Measurements from ENCODE around the gene CEP295NL. TPM values are rescaled to one million over a fixed set of nuclear protein-coding genes. Genes with fewer than 3 reads are reported as not detected.

Gene CEP295NL
- total and polyA plus RNA-seq, 2 of the 13 experiments (the other 11 are each of a cell fraction or from before 2014, with no cell fraction given) = not detected

DNA sequence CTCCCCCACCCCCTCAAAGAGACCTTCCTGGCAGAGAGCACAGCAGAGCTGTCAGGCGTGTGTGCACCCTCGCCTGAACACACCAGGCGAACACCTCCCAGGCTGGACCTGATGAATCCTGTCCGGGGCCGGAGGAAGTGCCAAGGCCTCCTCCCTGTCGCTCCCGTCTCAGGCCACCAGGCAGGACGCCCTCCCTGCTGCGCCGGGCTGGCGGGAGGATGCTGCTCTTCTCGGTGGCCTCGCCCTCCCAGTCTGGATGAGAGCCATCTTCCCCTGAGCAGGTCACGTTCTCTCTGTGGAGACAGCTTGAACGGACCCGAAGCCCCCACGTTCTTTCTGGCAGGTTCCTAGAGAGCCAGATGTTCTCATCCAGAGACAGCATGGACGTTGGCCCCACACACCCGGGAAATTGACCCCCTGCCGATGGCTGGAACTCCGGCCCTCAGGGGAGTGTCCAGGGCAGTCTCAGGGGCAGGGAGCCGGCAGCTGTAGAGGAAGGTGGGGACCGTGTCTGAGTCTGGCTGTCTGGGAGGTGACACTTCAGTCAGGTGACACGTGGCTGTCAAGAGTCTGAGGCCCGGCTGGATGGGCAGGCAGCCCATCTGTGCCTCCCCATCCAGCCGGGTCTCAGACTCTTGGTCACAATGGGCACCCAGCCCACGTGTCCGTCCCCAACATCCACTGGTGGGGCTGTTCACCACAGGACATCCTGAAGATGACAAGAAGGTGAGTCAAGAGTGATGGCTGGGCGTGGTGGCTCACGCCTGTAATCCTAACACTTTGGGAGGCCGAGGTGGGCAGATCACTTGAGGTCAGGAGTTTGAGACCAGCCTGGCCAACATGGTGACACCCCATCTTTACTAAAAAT is 27.1 kb upstream of the CEP295NL start (continued):
- TF ChIP-seq, protein P1, sequence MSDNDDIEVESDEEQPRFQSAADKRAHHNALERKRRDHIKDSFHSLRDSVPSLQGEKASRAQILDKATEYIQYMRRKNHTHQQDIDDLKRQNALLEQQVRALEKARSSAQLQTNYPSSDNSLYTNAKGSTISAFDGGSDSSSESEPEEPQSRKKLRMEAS (IDR thresholded peaks at IDR 0.05) = 0 out of 2 replicates have a peak, but pooled peaks have one; percentile 6
- TF ChIP-seq, protein P2, sequence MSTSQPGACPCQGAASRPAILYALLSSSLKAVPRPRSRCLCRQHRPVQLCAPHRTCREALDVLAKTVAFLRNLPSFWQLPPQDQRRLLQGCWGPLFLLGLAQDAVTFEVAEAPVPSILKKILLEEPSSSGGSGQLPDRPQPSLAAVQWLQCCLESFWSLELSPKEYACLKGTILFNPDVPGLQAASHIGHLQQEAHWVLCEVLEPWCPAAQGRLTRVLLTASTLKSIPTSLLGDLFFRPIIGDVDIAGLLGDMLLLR (CRISPR knock-in tag; IDR thresholded peaks at IDR 0.05) = 0 out of 2 replicates have a peak, but pooled peaks have one; percentile 55
- TF ChIP-seq FOXK1 (CRISPR knock-in tag; IDR thresholded peaks at IDR 0.05; ENCODE audit: borderline replicate concordance, low read depth) (no peak), ZNF776 (CRISPR knock-in tag; IDR thresholded peaks at IDR 0.05) (0 out of 2 replicates have a peak, but pooled peaks have one; percentile 55)

DNA sequence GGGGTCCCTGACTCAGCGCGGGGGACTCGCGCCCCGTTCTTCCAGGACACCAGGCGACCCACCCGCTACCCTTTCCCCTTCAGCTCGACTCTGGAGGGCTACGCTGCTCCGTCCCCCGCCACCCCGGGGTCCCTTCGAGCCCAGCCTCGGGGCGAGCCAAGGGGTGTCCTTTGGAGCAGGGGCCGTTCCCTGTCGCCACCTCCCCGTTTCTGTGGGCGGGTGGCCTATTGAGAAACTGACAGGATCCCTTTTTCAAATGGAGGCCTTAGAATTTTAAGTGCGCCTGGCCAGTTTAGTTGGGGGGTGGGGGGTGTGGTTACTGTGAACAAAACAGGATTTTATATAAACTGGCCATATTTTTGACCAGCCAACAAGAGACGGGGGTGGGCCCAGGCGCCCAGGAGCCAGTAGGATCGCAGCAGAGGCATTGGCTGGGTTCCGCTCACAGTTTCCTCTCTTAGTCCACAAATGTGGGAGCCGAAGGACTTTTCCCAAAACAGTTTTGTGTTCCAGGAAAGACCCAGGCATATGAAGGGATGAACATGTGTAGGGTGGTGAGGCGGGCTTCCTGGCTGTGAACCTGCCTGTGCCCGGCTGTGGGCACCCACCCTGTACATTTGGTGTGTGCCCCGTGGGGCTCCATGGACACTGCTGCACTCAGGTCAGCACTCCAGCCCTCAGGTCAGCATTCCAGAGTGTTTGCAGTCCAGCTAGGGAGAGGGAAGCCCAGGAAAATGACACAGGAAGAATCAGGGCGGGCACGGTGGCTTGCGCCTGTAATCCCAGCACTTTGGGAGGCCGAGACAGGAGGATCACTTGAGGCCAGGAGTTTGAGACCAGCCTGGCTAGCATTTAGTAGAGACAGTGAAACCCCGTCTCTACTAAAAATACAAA is 22.9 kb upstream of the CEP295NL start:
- 13% methylated on average over 30 of the region's 33 CpGs for WGBS (ENCODE audit: low lambda C conversion rate)
- H3K36me3 ChIP-seq (replicated peaks in 1 of 2; ENCODE audit: control insufficient read depth in 1 of 2, insufficient read depth in 2 of 2, low read length in 2 of 2) = no peaks in the 10 kb centered on the region
- BruUV-seq (replicated peaks) = TSS peak; percentile 83
- peak overlapping the region; percentile 78 for H3K9ac ChIP-seq (ENCODE audit: insufficient read depth, low read depth, low read length)
- ChIA-PET CTCF (ENCODE audit: low intra/inter-chr PET ratio, low total read pairs) (no interaction called here), POLR2A (interaction anchor here (0.7 to 2.8 kb wide), 4 partner anchors 8 to 101 kb away, joined by 3 to 10 read pairs (median 7); no protein-coding TSS in a partner anchor)
- peak overlapping the region; percentile 78 to 82 (median 78) for H3K4me3 ChIP-seq (replicated peaks in 1 of 3; ENCODE audit: insufficient read depth in 1 of 3, low read depth in 2 of 3, low read length in 3 of 3)
- in situ Hi-C loops (cut with HindIII; ENCODE audit: extremely low pct_ligation_motif_present, low pct_unique_long_range_greater_than_20kb) (no loop called here), intact Hi-C loops (cut with micrococcal nuclease; ENCODE audit: unreplicated experiment) (loop anchor here (5.0 kb wide), 2 partner anchors 36 to 784 kb away; no protein-coding TSS in a partner anchor)
- H3K4me1 ChIP-seq (ENCODE audit: insufficient read depth, low read length) = peaks cover 47% of the 10 kb centered on the region
- DNase-seq (ENCODE audit: low spot score) (peak; percentile 52), FAIRE-seq (peak; percentile 56), ATAC-seq (peak; percentile 63)
- no peaks in the 10 kb centered on the region for H3K9me3 ChIP-seq (ENCODE audit: low read length)
- H4K20me1 ChIP-seq (ENCODE audit: insufficient read depth, low read length) = no peaks in the 10 kb centered on the region
- peaks cover 6 to 38% of the 10 kb centered on the region in 2 experiments; a peak in 3 of 5 replicates for H3K27me3 ChIP-seq (ENCODE audit: control insufficient read depth in 1 of 2, insufficient read depth in 2 of 2, low read length in 2 of 2)
- H2AFZ ChIP-seq (ENCODE audit: low read length) = no peak overlapping the region
- no peaks in the 10 kb centered on the region for H3K79me2 ChIP-seq (ENCODE audit: insufficient read depth, low read length)
- peak overlapping the region; percentile 98 for H3K4me2 ChIP-seq (ENCODE audit: low read depth, low read length)
- peak overlapping the region; percentile 59 for H3K27ac ChIP-seq (ENCODE audit: extremely low read length, insufficient read depth, low read length)
- TF ChIP-seq HOXA3 (CRISPR knock-in tag; IDR thresholded peaks at IDR 0.05) = peak; percentile 30; the same call in 1 of the 2 replicates
- TF ChIP-seq NFATC3 (CRISPR knock-in tag; IDR thresholded peaks at IDR 0.05) = no peak
- TF ChIP-seq, protein P3, sequence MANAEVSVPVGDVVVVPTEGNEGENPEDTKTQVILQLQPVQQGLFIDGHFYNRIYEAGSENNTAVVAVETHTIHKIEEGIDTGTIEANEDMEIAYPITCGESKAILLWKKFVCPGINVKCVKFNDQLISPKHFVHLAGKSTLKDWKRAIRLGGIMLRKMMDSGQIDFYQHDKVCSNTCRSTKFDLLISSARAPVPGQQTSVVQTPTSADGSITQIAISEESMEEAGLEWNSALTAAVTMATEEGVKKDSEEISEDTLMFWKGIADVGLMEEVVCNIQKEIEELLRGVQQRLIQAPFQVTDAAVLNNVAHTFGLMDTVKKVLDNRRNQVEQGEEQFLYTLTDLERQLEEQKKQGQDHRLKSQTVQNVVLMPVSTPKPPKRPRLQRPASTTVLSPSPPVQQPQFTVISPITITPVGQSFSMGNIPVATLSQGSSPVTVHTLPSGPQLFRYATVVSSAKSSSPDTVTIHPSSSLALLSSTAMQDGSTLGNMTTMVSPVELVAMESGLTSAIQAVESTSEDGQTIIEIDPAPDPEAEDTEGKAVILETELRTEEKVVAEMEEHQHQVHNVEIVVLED (CRISPR knock-in tag; IDR thresholded peaks at IDR 0.05; ENCODE audit: borderline replicate concordance) = no peak
- TF ChIP-seq, protein P4, sequence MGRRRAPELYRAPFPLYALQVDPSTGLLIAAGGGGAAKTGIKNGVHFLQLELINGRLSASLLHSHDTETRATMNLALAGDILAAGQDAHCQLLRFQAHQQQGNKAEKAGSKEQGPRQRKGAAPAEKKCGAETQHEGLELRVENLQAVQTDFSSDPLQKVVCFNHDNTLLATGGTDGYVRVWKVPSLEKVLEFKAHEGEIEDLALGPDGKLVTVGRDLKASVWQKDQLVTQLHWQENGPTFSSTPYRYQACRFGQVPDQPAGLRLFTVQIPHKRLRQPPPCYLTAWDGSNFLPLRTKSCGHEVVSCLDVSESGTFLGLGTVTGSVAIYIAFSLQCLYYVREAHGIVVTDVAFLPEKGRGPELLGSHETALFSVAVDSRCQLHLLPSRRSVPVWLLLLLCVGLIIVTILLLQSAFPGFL (CRISPR knock-in tag; IDR thresholded peaks at IDR 0.05) = no peak
- TF ChIP-seq, protein P5, sequence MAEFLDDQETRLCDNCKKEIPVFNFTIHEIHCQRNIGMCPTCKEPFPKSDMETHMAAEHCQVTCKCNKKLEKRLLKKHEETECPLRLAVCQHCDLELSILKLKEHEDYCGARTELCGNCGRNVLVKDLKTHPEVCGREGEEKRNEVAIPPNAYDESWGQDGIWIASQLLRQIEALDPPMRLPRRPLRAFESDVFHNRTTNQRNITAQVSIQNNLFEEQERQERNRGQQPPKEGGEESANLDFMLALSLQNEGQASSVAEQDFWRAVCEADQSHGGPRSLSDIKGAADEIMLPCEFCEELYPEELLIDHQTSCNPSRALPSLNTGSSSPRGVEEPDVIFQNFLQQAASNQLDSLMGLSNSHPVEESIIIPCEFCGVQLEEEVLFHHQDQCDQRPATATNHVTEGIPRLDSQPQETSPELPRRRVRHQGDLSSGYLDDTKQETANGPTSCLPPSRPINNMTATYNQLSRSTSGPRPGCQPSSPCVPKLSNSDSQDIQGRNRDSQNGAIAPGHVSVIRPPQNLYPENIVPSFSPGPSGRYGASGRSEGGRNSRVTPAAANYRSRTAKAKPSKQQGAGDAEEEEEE (CRISPR knock-in tag; IDR thresholded peaks at IDR 0.05; ENCODE audit: borderline replicate concordance) = no peak
- no peak for TF ChIP-seq ZNF773 (CRISPR knock-in tag; IDR thresholded peaks at IDR 0.05; ENCODE audit: borderline replicate concordance)
- no peak for TF ChIP-seq ZNF747 (CRISPR knock-in tag; IDR thresholded peaks at IDR 0.05; ENCODE audit: borderline replicate concordance)

All from HepG2 (cell line).